A673 (cell line): ENCODE data around the gene CCS.

Source experiments
- EZH2 ChIP-seq: fragments of 200-600 bp; sonication (generic); IDR thresholded peaks from 2 replicates; pipeline ENCODE4 v1.6.1; 2017; ENCODE audit warnings: borderline replicate concordance, low read depth, mild to moderate bottlenecking, mixed read lengths, antibody characterized with exemption, low read length; ENCODE audit not compliant: poor library complexity, severe bottlenecking
- TF ChIP-seq, protein P1 (sequence below): fragments of 300-800, 200-600 bp; sonication (generic); conservative IDR thresholded peaks from 2 replicates; pipeline ENCODE4 v1.5.1; 2017; ENCODE audit warnings: low read depth, mild to moderate bottlenecking, antibody characterized with exemption, low read length, moderate library complexity, mixed read lengths

DNA sequence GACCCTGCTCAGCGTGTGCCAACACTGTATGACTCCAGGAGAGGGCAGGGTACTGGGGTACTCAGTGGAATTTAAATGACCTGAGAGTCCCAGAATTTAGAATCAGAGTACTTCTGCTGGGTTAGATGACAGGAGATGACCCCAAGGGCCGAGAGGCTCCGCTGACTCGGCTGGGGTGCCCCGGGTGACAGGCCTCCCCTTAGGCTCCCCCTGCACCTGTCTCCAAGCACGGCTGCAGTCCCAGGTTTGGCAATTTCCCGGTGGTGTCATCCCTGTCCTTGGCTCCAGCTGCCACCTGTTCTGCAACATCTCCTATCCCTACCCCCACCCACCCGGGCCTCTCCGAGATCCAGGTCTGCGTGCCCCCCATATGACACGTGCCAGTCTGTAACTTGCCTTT is 44.9 kb upstream of the CCS start:
- TF ChIP-seq EZH2: no peak
- TF ChIP-seq, protein P1, sequence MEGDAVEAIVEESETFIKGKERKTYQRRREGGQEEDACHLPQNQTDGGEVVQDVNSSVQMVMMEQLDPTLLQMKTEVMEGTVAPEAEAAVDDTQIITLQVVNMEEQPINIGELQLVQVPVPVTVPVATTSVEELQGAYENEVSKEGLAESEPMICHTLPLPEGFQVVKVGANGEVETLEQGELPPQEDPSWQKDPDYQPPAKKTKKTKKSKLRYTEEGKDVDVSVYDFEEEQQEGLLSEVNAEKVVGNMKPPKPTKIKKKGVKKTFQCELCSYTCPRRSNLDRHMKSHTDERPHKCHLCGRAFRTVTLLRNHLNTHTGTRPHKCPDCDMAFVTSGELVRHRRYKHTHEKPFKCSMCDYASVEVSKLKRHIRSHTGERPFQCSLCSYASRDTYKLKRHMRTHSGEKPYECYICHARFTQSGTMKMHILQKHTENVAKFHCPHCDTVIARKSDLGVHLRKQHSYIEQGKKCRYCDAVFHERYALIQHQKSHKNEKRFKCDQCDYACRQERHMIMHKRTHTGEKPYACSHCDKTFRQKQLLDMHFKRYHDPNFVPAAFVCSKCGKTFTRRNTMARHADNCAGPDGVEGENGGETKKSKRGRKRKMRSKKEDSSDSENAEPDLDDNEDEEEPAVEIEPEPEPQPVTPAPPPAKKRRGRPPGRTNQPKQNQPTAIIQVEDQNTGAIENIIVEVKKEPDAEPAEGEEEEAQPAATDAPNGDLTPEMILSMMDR: no peak
